GM19324 (cell line): ENCODE data around the gene ATP8A1.

Experiments used
- ATAC-seq: cut with Tn5 transposase; IDR thresholded peaks from one replicate; pipeline ENCODE4 v1.9.1; 2021; ENCODE audit warnings: mild to moderate bottlenecking, moderate library complexity; ENCODE audit not compliant: unreplicated experiment, low FRiP score

ATP8A1 gene

DNA sequence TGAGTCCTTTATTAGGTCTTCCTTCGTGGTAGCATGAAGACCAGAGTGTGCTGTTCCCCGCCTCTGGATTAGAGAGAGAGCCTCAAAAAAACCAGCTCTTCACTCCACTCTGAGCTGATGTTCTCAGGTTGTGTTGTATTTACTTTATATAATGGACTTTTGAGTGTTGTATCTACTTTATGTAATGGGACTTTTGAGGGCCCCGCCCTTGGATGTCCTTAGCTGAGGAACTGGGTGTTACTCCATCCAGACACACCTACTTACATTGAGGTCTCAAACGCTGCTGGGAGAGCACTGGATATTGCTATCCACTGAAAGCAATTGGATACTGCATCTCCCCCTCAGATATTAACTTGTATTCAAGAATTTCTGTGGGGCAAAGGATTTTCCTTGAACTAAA, 28.2 kb downstream of the ATP8A1 start:
- no peak for ATAC-seq

DNA sequence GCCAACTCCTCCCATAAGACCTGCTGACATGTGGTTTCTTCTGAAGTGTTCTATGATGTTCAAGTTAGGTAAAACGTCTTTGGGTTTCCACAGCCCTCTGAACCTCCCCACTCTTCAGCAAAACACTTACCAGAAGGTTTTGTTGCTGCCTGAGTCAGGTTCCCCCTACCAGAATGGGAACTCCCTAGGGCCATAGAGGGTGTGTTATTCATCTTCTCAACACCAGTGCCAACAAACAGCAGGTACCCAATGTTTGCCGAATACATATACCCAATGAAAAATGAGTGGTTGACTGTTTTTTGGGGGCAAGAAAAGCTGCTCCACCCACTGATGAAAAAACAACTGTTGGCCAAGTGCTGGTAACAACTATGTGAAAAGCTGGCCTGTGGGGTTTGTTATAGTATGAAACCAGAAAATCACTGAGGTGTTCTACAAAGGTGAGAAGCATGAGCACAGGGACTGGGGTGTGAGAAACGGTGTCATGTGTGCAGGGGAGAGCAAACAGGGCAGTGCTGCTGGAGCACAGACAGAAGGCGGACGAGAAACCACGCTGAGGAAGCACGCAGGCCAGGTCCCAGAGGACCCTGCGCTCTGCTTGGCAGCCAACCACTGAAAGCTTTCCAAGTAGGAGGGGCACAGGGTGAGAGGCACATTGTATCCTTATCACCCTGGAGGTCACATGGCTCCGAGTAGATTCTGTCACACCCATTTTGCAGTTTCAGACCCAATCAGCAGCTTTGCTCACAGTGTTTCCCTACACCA, 28.8 kb downstream of the ATP8A1 start:
- ATAC-seq = peak; percentile 96

DNA sequence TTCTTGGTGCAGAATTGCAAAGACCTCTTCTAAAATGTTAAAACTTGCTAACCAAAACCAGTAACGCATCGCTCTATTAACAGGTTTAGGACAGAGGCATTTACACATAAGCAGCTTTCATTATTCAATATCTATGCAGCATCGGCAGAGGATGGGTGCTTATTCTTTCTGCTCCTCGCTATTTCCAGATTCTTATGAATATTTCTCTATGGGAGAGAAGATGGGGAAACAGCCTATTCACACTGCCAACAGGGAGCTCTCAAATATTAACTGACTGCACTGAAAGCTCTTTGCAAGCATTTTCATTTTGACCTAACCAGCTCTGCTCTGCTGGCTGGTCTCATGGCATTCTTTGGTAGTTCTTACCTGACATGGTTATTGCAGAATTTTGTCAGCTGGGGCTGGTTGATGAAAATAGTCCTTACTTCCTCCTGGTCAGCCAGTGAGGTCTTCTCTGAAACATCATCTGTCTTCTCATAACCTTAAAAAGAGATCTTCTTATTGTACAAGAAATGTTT, 30.2 kb downstream of the ATP8A1 start:
- no peak for ATAC-seq

DNA sequence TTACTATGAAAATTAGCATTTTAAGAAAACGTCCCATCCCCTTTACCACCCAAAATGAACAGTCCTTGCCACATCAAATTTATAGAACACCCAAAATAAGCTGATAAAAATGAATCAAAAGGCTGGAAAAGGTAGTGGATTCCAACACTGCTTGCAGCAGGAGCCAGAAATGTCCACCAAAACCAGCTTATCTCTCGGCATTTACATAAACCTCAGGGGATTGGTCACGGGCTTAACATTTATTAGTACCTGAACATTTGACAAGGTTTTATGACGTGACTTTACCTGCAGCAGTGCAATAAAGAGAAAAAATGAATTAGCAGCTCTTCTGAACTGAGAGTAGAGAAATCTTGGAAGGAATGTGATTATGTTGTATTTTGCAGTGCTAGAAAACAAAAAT, 31.6 kb downstream of the ATP8A1 start:
- ATAC-seq = no peak

DNA sequence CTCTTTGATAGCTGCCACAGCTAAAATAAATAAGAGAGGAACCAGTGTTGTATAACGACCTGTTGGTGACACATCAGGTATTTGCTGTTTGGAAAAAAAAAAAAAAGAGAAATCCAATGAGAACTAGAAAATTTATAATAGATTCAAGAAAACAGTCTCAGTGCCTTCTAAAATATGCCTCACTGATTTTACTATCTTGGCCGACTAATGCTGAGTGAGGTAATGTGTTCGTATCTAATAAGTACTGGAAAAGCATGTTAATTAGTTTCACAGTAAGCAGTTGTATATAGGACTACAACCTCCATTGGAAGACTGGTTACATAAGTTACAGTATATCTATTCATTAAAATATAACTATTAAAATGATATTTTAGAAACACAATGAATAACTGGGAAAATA, 32.4 kb downstream of the ATP8A1 start:
- ATAC-seq = no peak

DNA sequence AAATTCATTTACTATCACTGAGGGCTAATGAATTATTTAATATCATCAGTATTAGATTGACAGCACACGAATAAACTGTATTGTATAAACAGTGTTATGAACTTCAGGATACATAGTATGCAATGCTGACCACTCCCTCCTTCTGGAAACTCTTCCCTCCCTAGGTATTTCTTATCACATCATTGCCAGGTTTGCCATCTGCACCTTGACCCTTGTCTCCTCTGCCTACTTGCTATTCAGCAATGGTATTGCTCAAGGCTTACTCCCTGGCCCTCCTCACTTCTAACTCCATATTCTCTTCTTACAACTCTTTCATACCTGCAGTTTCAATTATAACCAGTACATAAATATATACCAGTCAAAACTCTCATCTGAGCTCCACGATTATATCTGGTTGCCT, 38.9 kb downstream of the ATP8A1 start:
- no peak for ATAC-seq

DNA sequence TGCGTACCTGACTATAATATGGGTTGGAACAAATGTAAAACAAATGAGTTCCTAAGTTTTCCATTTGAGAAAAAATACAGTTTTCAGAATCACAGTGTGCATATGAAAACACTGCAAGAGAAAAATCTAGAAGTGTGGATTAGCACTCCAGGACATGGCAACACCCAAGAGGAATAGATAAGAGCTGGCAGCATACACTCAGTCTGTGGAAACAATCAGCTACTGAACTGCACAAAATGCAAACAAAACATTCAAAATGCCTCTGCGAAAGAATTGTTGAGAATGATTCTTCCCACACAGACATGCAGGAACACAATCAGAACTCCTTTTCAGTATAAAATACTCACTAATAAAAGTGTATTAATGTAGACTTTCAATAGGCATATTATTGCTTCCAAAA, 39.9 kb downstream of the ATP8A1 start:
- ATAC-seq = no peak

DNA sequence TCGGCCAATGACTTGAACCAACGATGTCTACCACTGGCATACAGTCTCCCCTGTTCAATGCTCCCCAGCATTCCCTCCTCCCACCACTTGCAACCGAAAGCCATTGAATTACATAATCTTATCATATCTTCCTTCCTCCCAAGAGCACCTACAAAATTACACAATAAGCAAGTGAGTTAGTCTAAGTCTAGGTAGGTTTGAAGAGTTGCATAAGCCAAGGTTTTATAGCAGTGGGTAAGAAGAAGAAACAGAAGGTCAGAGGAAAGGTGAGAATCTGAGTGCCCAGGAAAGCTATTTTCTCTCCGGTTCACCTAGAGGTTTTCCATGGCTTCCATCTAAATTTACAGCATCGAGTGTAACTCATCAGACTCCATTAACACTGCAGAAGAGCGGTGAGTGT, 40.3 kb downstream of the ATP8A1 start:
- ATAC-seq = no peak

DNA sequence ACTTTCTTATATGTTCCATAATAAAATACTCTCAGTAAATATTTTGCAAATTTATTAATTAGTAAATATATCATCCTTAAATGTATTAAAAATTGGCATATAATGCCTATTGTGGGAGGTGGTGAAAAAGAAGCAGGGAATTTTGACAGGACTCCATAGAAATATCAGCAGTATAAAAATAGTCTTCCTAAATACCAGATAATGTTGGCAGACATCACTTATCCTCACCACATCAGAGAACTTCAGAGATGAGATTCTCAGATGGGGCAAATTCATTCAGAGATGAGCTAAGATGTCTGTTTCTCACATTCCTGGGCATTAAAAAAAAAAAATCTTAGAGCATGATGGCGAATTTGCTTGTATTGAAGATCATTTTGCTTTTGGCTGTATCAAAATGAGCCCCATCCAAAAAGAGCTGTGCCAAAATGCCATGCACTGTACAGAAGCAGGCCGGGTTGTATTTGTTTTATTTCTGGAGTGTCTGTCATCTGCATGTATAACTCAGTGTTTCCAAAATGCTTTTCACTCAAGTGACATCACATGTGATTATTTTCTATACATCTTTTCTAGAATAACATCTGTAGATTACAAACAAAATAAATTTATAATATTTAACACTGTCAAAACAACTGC, 41.7 kb downstream of the ATP8A1 start:
- ATAC-seq = no peak

DNA sequence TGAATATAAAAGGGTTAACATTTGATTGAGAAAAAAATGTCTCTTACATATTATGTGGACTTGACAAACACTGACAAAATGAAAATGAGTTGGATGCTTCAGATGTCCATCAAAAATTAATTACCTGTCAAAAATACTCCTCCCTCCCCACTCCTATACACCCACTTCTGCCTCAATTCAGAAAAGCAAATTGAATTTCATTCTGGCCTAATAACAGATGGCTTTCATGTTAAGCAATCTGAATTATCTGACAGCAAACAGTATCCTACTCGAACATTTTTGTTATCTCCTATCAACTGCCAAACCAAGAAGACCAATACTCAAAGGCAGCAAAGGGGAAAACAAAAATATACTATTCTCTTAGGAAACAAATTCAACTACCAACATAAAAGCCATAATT, 44.0 kb downstream of the ATP8A1 start:
- ATAC-seq = no peak

DNA sequence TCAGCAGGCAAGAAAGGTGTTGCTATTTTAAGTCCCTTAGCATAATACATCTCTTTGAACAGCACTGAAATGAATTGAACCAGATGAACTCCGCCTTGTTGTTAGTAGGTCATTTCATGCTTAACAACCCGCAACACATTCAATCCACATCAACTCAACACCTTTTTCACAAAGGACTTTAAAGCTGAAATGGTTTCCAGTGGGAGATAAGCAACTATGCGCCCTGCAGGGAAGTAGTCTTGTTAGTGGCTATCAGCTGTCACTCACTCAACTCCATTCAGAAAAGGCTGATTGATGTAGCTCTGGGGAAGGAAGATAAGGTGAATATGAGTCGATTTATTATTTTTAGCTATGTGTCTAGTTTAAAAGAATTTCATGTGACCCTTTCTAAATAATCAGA, 46.0 kb downstream of the ATP8A1 start:
- ATAC-seq = no peak

DNA sequence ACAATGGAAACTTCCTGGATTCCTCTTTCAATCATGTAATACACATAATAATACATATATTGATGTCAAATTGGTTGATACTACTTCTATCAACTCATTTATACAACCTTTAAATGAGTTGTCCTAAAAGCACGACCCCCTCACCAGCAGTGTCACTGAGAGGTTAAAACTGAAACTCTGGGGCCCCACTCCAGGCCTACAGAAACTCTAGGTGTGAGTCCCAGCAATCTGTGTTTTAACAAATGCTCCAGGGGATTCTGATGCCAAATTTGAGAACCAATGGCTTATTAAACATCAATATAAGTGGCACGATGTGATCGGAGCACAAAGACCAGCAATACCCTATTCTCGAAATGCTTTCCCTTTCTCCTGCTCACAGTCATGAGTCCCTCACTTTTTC, 47.9 kb downstream of the ATP8A1 start:
- no peak for ATAC-seq

DNA sequence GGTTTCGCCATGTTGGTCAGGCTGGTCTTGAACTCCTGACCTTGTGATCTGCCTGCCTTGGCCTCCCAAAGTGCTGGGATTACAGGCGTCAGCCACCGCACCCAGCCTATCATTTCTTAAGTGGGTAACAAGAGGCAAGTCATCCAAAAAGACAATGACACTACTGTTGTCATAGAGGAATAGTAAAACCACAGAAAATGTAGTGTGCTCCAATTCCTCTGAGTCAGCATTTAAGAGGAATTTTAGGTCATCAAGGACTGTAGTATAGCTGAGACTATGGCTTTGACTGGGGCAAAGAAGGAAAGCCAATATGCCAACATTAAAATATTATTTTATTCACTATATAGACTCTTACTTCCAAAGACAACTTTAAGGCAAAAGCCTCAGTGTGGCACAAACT, 48.4 kb downstream of the ATP8A1 start:
- ATAC-seq = no peak

DNA sequence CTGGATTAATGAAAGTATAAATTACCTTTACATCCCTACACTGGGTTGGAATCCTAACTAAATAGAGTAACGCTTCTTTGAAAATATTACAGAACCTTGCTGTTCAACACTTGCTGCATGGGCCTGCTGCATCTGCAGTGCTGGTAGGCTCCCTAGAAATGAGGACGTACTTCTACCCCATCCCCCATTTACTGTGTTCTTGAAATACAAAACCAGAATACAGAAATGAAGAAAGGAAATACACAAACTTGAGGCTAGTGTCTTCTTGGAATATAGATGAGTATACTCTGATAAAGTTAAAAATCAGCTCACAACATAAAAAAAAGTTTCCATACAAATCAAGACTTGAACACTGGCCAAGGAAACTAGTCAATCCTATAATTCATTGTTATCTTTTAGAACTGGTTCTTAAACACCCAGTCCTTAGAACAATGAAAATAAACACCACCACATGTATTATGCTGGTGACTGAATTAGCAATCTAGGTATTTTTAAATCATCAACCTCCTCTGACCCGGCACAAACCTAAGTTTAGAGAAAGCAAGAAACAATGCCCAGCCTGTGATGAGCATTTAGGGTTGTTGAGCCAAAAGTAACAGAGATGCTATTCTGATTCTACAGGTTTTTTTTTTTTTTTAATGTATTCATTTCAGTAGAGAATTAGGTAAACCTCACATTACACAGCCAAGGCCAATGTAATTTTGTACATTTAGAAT, 49.7 kb downstream of the ATP8A1 start:
- no peak for ATAC-seq

DNA sequence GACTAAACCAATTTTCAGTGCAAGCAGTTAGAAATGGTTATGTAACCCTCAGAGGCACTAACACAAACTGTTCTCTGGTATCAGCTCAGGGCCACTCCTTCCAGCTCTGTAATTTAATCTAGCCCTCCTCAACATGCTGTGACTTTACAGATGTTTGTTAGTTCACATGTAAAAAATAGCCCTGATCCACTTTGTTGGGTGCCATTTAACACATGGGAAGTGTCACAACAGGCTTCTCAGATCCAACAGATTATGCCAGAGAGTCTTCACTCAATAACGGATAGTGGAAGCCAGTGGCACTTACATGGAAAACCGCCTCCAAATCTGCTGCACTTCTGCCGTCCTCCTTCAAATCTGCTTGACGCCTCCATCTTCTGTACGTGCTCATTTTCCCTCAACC, 51.6 kb downstream of the ATP8A1 start:
- no peak for ATAC-seq

DNA sequence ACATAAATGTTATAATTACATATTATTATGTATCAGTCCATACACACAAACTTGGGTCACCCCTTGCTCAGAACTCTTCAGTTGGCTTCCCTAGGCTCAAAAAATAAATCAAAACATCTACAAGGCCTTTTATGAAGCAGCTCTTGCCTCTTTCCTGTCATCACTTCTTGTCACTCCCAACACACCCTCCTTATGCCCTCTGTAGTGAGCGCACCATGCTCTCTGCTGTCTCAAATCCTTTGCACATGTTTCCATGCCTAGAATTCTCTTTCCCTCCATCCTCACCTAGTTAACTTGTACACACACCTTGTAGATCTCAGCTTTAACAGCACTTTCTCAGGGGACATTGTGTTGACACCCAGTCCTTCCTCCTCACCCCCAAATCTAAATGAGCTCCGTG, 53.0 kb downstream of the ATP8A1 start:
- no peak for ATAC-seq

DNA sequence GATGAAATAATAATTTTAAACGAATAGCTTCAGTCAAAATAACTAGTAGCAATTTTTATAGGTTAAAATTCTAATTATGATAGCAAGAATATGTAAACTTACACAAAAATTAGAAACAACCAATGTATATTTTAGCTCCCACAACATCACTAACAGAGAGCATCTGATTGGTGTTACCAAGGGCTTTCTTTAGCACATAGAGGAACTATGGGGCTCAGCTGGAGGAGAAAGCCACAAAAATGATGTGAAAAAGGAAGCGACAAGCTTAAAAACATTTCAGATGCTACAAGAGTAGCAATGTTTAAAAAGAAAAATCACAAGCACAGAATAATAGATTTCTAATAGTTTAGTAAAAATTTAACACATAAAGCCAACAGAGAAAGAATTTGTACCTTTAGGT, 56.3 kb downstream of the ATP8A1 start:
- ATAC-seq = no peak

DNA sequence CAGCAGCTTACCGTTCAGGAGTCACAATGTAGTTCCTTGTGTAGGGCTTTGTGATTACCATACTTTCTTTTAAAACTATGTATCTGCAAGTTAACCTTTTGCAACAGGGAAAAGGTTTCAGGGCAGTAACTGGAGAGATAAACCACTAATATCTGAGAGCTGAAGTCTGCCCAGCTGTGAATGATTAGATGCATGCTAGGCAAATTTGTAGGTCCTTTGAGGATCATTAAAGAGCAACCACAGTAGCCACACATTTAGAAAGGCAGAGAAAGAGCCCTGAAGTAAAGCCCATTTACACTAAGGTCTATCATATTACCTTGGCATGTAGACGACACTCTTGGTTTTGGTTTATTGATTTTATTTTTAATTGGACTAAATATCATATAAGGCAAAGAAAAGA, 60.0 kb downstream of the ATP8A1 start:
- ATAC-seq = peak; percentile 90

DNA sequence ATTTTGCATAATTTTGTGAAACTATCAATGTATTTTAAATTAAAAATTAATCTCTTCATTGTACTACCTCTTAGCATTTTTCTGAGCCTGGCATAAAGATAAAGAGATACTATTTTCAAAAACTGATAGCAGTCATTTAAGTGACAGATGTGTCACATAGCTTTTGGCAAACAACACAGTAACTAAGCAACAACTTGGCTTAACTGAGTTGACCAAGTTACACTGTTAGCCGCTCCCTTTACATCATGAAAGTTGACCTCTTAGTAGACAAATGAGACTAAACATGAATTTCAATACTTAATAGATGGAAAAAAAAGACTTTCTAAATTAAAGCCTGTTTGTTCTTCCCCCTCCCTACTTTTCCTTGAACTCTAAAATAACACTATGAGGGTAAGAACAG, 62.0 kb downstream of the ATP8A1 start:
- ATAC-seq = no peak

DNA sequence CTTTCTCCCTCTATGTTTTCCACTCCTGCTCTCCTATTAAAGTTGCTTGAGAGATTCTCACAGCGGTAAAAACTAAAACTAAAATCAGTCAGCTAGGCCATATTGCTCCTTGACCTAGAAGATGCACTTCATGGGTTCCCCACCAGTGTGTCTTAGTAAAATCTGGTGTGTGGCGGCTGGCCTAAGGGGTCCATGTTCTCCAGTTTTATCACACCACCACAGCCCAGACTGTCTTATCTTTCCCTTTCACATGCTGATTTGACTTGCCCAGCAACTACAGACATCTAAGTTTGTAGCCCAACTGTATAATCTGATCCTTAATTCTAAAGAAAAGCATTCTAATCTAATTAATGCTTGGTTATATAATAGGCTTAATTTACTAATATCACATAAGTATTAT, 68.0 kb downstream of the ATP8A1 start:
- ATAC-seq = no peak

DNA sequence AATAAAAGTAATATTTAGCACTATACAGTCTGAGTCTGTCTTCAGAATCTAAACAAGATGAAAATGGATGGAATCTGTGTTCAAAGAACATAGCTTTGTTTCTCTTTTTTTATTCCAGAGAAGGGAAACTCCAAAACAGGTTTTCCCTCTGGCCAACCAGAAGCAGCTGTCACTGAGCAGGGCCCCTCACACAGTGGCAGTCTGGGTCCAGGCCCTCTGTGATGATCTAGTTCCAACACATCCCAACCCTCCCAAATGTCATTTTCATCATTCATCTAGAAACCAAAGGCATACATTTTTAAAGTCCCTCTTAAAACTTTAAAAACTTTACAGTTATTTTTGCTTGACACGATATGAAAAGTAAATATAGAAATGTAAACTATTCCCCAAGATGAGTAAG, 70.1 kb downstream of the ATP8A1 start:
- ATAC-seq = no peak

DNA sequence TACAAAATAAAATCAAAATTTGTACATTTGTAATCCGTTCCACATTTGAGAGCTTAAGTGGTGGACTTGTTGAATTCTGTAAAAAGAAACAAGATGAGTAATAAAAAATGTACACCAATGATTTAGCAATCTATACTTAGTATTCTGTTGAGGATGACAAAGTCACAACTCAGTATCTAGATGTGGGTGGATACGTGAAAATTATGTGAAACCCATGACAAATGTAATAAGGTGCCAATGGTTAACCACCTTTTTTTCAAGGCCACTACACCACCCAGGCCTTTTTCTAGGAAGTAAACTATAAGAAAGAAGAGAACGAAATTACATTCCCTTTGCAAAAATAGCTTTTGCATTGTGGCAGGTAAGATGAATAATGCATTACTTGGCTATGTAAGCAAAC, 77.0 kb downstream of the ATP8A1 start:
- ATAC-seq = no peak
